ENCODE results near the gene CORO1C. TPM values are rescaled to one million over a fixed set of nuclear protein-coding genes. Genes with fewer than 3 reads are reported as not detected.

The CORO1C gene
- total RNA-seq, 1 donor from 2014 or later: 128 TPM

DNA sequence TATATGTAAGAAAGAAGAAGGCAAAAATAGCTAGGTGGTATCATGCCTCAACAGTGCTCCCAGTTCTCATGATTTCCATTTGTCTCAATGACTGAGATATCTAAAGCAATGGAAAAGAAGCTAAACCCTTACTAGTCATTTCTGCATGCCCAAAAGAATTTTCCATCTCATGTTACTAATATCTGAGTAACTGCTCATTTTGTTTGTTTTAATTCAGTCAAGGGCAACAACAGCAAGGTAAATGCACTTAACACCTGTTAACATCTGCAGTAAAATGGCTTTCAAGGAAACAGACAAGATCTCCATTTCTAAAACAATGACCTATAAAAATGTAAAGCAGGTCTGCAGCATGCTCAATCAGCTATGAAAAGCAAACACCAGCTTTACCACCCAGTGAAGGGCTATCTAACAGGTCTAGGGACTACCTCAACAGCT, 78.2 kb downstream of the CORO1C start:
- no peak overlapping the region for H3K27ac Mint-ChIP-seq
- Histone ChIP-seq H3K27me3 (no peaks in the 10 kb centered on the region), H3K4me2 (no peak overlapping the region), H3K4me1 (peaks cover 13% of the 10 kb centered on the region), H3K79me2 (ENCODE audit: low read depth) (no peaks in the 10 kb centered on the region), H3K9me3 (ENCODE audit: low read depth) (no peaks in the 10 kb centered on the region), H3K9ac (no peak overlapping the region), H3K4me3 (no peak overlapping the region), H3K36me3 (peaks cover 12% of the 10 kb centered on the region), H3F3A (ENCODE audit: low read depth) (peaks cover 21% of the 10 kb centered on the region), H2AFZ (replicated peaks) (no peak overlapping the region), H4K20me1 (ENCODE audit: low read depth) (peaks cover 9% of the 10 kb centered on the region), H3K27ac (no peak overlapping the region)
- DNase-seq (ENCODE audit: low spot score): no peak
- peaks cover 51% of the 10 kb centered on the region for H3K36me3 Mint-ChIP-seq
- peaks cover 25% of the 10 kb centered on the region for H3K4me1 Mint-ChIP-seq
- TF ChIP-seq EZH2 (IDR thresholded peaks at IDR 0.05) (no peak), EZH2phosphoT487 (IDR thresholded peaks at IDR 0.05) (no peak)
- TF ChIP-seq, protein P1, sequence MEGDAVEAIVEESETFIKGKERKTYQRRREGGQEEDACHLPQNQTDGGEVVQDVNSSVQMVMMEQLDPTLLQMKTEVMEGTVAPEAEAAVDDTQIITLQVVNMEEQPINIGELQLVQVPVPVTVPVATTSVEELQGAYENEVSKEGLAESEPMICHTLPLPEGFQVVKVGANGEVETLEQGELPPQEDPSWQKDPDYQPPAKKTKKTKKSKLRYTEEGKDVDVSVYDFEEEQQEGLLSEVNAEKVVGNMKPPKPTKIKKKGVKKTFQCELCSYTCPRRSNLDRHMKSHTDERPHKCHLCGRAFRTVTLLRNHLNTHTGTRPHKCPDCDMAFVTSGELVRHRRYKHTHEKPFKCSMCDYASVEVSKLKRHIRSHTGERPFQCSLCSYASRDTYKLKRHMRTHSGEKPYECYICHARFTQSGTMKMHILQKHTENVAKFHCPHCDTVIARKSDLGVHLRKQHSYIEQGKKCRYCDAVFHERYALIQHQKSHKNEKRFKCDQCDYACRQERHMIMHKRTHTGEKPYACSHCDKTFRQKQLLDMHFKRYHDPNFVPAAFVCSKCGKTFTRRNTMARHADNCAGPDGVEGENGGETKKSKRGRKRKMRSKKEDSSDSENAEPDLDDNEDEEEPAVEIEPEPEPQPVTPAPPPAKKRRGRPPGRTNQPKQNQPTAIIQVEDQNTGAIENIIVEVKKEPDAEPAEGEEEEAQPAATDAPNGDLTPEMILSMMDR (IDR thresholded peaks at IDR 0.05): no peak
- no peaks in the 10 kb centered on the region for H3K9me3 Mint-ChIP-seq
- H3K4me3 Mint-ChIP-seq: no peak overlapping the region
- H3K27me3 Mint-ChIP-seq (ENCODE audit: insufficient read depth, low read depth): peaks cover 8% of the 10 kb centered on the region

DNA sequence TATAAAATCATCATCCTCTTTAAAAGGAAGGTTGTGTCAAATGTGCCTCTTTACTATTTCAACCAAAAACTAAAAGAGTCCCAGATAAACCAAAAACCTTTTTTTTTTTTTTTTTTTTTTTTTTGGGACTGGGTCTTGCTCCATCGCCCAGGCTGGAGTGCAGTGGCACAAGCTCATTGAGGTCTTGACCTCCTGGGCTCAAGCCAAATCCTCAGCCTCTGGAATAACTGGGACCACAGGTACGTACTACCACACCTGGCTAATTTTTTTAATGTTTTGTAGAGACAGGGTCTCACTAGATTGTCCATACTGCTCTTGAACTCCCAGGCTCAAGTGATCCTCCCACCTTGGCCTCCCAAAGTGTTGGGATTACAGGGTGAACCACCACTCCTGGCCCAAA, 81.2 kb downstream of the CORO1C start:
- Mint-ChIP-seq H3K27me3 (ENCODE audit: insufficient read depth, low read depth) (peaks cover 2% of the 10 kb centered on the region), H3K36me3 (peaks cover 52% of the 10 kb centered on the region), H3K9me3 (no peaks in the 10 kb centered on the region), H3K4me1 (peaks cover 17% of the 10 kb centered on the region), H3K27ac (no peak overlapping the region), H3K4me3 (no peak overlapping the region)
- no peak for DNase-seq (ENCODE audit: low spot score)
- no peaks in the 10 kb centered on the region for H3K27me3 ChIP-seq
- TF ChIP-seq EZH2 (IDR thresholded peaks at IDR 0.05) (no peak), EZH2phosphoT487 (IDR thresholded peaks at IDR 0.05) (no peak)
- TF ChIP-seq, protein P1 (IDR thresholded peaks at IDR 0.05): no peak
- no peaks in the 10 kb centered on the region for H4K20me1 ChIP-seq (ENCODE audit: low read depth)
- no peak overlapping the region for H3K4me3 ChIP-seq
- H2AFZ ChIP-seq (replicated peaks): no peak overlapping the region
- no peak overlapping the region for H3K4me2 ChIP-seq
- H3K27ac ChIP-seq: no peak overlapping the region
- H3K9ac ChIP-seq: no peak overlapping the region
- peaks cover 12% of the 10 kb centered on the region for H3K36me3 ChIP-seq
- no peaks in the 10 kb centered on the region for H3K9me3 ChIP-seq (ENCODE audit: low read depth)
- H3K79me2 ChIP-seq (ENCODE audit: low read depth): no peaks in the 10 kb centered on the region
- peaks cover 5% of the 10 kb centered on the region for H3F3A ChIP-seq (ENCODE audit: low read depth)
- H3K4me1 ChIP-seq: no peaks in the 10 kb centered on the region

DNA sequence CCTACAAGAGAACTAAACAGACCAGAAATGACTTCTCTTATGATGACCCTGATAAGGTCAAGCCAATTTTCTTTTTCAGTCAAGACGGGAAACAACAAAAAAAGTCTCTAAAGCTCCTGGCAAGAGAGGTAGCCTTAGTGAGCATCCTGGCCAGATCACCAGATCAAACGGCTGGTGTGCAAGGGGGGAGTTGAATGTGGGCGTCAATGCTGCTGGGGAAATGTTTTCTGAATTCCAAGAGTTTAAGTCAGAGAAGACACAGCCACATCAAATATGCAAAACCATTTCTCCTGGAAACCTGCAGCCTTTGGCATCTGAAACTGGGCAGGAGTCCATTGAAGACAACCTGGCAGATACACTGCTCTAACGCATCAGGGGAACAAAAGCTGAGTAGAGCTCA, 81.6 kb downstream of the CORO1C start:
- H3K4me1 Mint-ChIP-seq: peaks cover 16% of the 10 kb centered on the region
- TF ChIP-seq, protein P1 (IDR thresholded peaks at IDR 0.05): no peak
- TF ChIP-seq EZH2 (IDR thresholded peaks at IDR 0.05): no peak
- no peak for TF ChIP-seq EZH2phosphoT487 (IDR thresholded peaks at IDR 0.05)
- H3K9ac ChIP-seq: no peak overlapping the region
- no peak overlapping the region for H3K27ac ChIP-seq
- peaks cover 12% of the 10 kb centered on the region for H3K36me3 ChIP-seq
- H3K36me3 Mint-ChIP-seq: peaks cover 53% of the 10 kb centered on the region
- H3K9me3 ChIP-seq (ENCODE audit: low read depth): no peaks in the 10 kb centered on the region
- H3K79me2 ChIP-seq (ENCODE audit: low read depth): no peaks in the 10 kb centered on the region
- no peaks in the 10 kb centered on the region for H3K4me1 ChIP-seq
- DNase-seq (ENCODE audit: low spot score): no peak
- no peak overlapping the region for H2AFZ ChIP-seq (replicated peaks)
- H3K27ac Mint-ChIP-seq: no peak overlapping the region
- H3K4me3 ChIP-seq: no peak overlapping the region
- H3K27me3 ChIP-seq: no peaks in the 10 kb centered on the region
- peaks cover 1% of the 10 kb centered on the region for H3K27me3 Mint-ChIP-seq (ENCODE audit: insufficient read depth, low read depth)
- H3K4me2 ChIP-seq: no peak overlapping the region
- no peak overlapping the region for H3K4me3 Mint-ChIP-seq
- peaks cover 5% of the 10 kb centered on the region for H3F3A ChIP-seq (ENCODE audit: low read depth)
- H4K20me1 ChIP-seq (ENCODE audit: low read depth): no peaks in the 10 kb centered on the region
- H3K9me3 Mint-ChIP-seq: no peaks in the 10 kb centered on the region
